Activated B cell treated with CpG ODN at 0.5 μM for 24 hours (primary cell): ENCODE measurements around the gene PRSS21. TPM values are rescaled to one million over a fixed set of nuclear protein-coding genes. Genes with fewer than 3 reads are reported as not detected.

Source experiments
- ATAC-seq: fragments of 200-7000 bp; cut with Tn5 transposase; one replicate; pipeline ENCODE4 v1.10.0; 2021; ENCODE audit warnings: low read depth, mild to moderate bottlenecking, moderate library complexity
- CTCF ChIA-PET: fragments of 350-600 bp; sonication (Branson Sonifier 250); formaldehyde crosslinking; loops from one replicate; lab custom pipeline; 2021; ENCODE audit warnings: antibody characterized with exemption; lab: Charles Lee
- POLR2A ChIA-PET: fragments of 350-600 bp; sonication (Branson Sonifier 250); formaldehyde crosslinking; loops from one replicate; lab custom pipeline; 2021; ENCODE audit warnings: antibody characterized with exemption; lab: Charles Lee
- DNase-seq: peaks from one replicate; pipeline ENCODE4 v3.0.0; 2022
- H3K27ac Mint-ChIP-seq: one replicate; pipeline ENCODE4 v1.8.0; 2020; ENCODE audit warnings: mixed read lengths
- H3K27me3 Mint-ChIP-seq: one replicate; pipeline ENCODE4 v1.8.0; 2021; ENCODE audit warnings: mixed read lengths
- H3K36me3 Mint-ChIP-seq: one replicate; pipeline ENCODE4 v1.8.0; 2021; ENCODE audit warnings: low read depth, mixed read lengths
- H3K4me1 Mint-ChIP-seq: one replicate; pipeline ENCODE4 v1.8.0; 2021; ENCODE audit warnings: mixed read lengths
- H3K4me3 Mint-ChIP-seq: one replicate; pipeline ENCODE4 v1.8.0; 2020; ENCODE audit warnings: mild to moderate bottlenecking, mixed read lengths
- H3K9me3 Mint-ChIP-seq: one replicate; pipeline ENCODE4 v1.8.0; 2020; ENCODE audit warnings: mixed read lengths
- CTCF ChIP-seq: fragments of 200-600 bp; IDR thresholded peaks from one replicate; pipeline ENCODE4 v1.8.0; 2022; ENCODE audit warnings: antibody characterized with exemption, mild to moderate bottlenecking
- intact Hi-C: fragments of 100-400 bp; cut with micrococcal nuclease; formaldehyde crosslinking; loops from one replicate; pipeline ENCODE4 v1.15.1; 2024
- total RNA-seq: library from RNA; stranded (reverse); gene quantifications from 2 replicates; pipeline ENCODE4 v1.2.3, GENCODE V29; 2022

PRSS21 gene
- total RNA-seq, 1 donor from 2014 or later: 2.4 TPM

- DNase-seq (no peak), ATAC-seq (no peak)
- Mint-ChIP-seq H3K27me3 (peaks cover 12% of the 10 kb centered on the region), H3K4me3 (no peak overlapping the region), H3K27ac (no peak overlapping the region), H3K4me1 (no peaks in the 10 kb centered on the region), H3K36me3 (no peaks in the 10 kb centered on the region), H3K9me3 (no peaks in the 10 kb centered on the region)
- CTCF ChIA-PET: no interaction called here
- intact Hi-C loops: no loop called here
- TF ChIP-seq CTCF: no peak
- POLR2A ChIA-PET: no interaction called here
Observed at GRCh38 chr16:2827374-2827791, 10.3 kb downstream of the PRSS21 start.

GRCh38 chr16:2827831-2828520 is 10.9 kb downstream of the PRSS21 start:
- Mint-ChIP-seq H3K27ac (no peak overlapping the region), H3K4me1 (no peaks in the 10 kb centered on the region), H3K27me3 (peaks cover 18% of the 10 kb centered on the region), H3K4me3 (no peak overlapping the region), H3K36me3 (no peaks in the 10 kb centered on the region), H3K9me3 (no peaks in the 10 kb centered on the region)
- DNase-seq (no peak), ATAC-seq (no peak)
- CTCF ChIA-PET: no interaction called here
- POLR2A ChIA-PET: no interaction called here
- intact Hi-C loops: no loop called here
- no peak for TF ChIP-seq CTCF

- Mint-ChIP-seq H3K4me1 (no peaks in the 10 kb centered on the region), H3K27me3 (peaks cover 18% of the 10 kb centered on the region), H3K27ac (no peak overlapping the region), H3K36me3 (no peaks in the 10 kb centered on the region), H3K9me3 (no peaks in the 10 kb centered on the region), H3K4me3 (no peak overlapping the region)
- intact Hi-C loops: no loop called here
- POLR2A ChIA-PET: no interaction called here
- CTCF ChIA-PET: no interaction called here
- ATAC-seq (no peak), DNase-seq (no peak)
- no peak for TF ChIP-seq CTCF
Observed at GRCh38 chr16:2828521-2828840, 11.4 kb downstream of the PRSS21 start.

GRCh38 chr16:2828876-2829430 is 11.9 kb downstream of the PRSS21 start:
- no peaks in the 10 kb centered on the region for H3K36me3 Mint-ChIP-seq
- peaks cover 18% of the 10 kb centered on the region for H3K27me3 Mint-ChIP-seq
- no peaks in the 10 kb centered on the region for H3K9me3 Mint-ChIP-seq
- intact Hi-C loops: no loop called here
- TF ChIP-seq CTCF: no peak
- POLR2A ChIA-PET: no interaction called here
- no peak for DNase-seq
- H3K4me3 Mint-ChIP-seq: no peak overlapping the region
- H3K4me1 Mint-ChIP-seq: no peaks in the 10 kb centered on the region
- CTCF ChIA-PET: no interaction called here
- no peak for ATAC-seq
- no peak overlapping the region for H3K27ac Mint-ChIP-seq

- Mint-ChIP-seq H3K4me1 (no peaks in the 10 kb centered on the region), H3K27me3 (peaks cover 20% of the 10 kb centered on the region), H3K4me3 (no peak within 1 kb of the TSS), H3K36me3 (no peaks in the 10 kb centered on the region), H3K27ac (no peak within 1 kb of the TSS), H3K9me3 (no peaks in the 10 kb centered on the region)
- POLR2A ChIA-PET: no interaction called here
- no peak for TF ChIP-seq CTCF
- intact Hi-C loops: no loop called here
- CTCF ChIA-PET: no interaction called here
- ATAC-seq (no peak), DNase-seq (no peak)
Observed at GRCh38 chr16:2829501-2830354, 12.7 kb downstream of the PRSS21 start, which contains the start of gene ZG16B. TSS of gene ZG16B (plus strand) at chr16:2830303. CDS start at chr16:2830442, 139 bp downstream.
